Lower leg skin (tissue), 3 donors: ENCODE data around the gene GSTM1.

ENCODE experiments used
- POLR2A ChIP-seq, 2 donors: fragments of 450-650 bp; IDR thresholded peaks; one replicate each; pipeline ENCODE4 v1.6.1; 2016 to 2017; ENCODE audit warnings: antibody characterized with exemption in 2 of 2, mild to moderate bottlenecking in 1 of 2, moderate library complexity in 1 of 2
- TF ChIP-seq, protein P1 (sequence below), 3 donors: fragments of 450-650 bp; IDR thresholded peaks; one replicate each; pipeline ENCODE4 v1.5.1; 2016; ENCODE audit warnings: antibody characterized with exemption in 3 of 3, mild to moderate bottlenecking in 3 of 3, moderate library complexity in 2 of 3

DNA sequence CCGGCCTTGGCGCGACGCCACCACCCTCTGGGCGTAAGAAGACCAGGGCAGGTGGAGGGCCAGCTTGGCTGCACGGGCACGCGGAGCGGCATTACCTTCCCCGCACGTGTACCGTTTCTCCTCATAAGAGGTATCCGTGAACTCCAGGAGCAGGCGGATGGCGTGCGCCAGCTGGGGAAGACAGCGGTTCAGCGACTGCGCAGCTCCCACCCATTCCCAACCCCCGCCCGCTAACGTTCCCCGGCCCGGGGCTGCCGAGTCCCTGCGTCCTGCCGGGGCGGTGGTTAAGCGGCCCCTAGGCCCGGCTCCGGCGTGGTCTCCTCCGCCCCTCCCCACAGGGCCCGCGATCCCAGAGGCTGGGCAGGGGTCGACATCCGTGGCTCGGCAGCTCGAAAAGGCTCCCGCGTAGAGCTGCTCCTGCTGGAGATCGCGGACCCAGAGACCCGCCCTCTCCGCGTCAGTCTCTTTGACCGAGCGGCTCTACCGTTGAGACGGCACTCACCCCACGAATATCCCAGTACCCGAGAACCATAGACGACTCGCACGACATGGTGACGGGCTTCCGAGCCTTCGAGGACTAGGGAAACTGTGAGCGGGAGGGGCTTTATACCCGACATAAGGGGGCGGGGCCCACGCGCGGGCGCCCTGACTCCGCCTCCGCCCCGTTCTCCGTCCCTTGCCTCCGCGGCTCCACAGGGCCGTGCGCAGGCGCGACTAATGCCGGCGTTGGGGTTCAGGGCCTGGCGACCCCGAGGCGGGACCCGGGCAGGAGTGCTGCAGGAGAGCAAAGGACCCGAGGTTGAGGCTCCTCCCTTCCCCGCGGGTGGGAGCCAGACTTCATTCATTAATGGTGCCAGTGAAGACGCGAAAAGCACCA is 52.4 kb downstream of the GSTM1 start:
- TF ChIP-seq, protein P1, sequence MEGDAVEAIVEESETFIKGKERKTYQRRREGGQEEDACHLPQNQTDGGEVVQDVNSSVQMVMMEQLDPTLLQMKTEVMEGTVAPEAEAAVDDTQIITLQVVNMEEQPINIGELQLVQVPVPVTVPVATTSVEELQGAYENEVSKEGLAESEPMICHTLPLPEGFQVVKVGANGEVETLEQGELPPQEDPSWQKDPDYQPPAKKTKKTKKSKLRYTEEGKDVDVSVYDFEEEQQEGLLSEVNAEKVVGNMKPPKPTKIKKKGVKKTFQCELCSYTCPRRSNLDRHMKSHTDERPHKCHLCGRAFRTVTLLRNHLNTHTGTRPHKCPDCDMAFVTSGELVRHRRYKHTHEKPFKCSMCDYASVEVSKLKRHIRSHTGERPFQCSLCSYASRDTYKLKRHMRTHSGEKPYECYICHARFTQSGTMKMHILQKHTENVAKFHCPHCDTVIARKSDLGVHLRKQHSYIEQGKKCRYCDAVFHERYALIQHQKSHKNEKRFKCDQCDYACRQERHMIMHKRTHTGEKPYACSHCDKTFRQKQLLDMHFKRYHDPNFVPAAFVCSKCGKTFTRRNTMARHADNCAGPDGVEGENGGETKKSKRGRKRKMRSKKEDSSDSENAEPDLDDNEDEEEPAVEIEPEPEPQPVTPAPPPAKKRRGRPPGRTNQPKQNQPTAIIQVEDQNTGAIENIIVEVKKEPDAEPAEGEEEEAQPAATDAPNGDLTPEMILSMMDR (IDR thresholded peaks at IDR 0.05), result no peak
- no peak for TF ChIP-seq POLR2A (IDR thresholded peaks at IDR 0.05)
